Activated CD8-positive, alpha-beta memory T cell treated with anti-CD3 and anti-CD28 coated beads, Interleukin-2, amount 50 U/mL, for 24 hours (primary cell): ENCODE results near the gene SUV39H1.

Experiments used
- DNase-seq: peaks from one replicate; pipeline ENCODE4 v3.0.0-alpha.2; 2020; ENCODE audit errors: extremely low read depth

SUV39H1 gene

DNA sequence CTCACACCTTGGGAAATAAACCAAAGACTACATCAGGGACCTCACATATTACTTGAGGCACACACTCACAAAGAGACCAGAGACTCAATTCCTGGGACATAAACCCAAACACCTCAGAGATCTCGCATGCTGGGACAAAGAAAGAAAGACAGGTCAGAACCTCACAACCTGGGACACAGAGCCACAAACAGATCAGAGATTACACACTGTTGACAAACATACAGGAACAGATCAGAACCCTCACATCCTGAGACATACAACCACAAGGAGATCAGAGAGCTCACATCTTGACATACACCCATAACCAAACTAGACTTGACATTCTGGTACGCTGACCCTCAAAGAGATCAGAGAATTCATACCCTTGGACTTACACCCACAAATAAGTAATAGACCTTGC lies 17.3 kb downstream of the SUV39H1 start:
- no peak for DNase-seq

DNA sequence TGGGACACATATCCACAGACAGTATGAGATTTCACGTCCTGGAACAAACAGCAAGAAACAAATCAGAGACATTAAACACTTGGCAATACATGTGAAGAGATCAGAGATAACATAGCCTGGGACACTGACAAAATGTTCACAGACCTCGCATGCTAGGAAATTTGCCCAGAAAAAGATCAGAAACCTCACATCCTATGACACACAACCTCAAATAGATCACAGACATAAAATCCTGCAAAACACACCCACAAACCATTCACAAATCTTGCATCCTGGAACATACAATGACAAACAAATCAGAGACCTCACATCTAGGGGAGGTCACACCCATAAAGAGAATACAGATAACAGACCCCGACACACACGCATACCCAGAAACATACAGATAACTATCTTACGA lies 18.0 kb downstream of the SUV39H1 start:
- DNase-seq: no peak

DNA sequence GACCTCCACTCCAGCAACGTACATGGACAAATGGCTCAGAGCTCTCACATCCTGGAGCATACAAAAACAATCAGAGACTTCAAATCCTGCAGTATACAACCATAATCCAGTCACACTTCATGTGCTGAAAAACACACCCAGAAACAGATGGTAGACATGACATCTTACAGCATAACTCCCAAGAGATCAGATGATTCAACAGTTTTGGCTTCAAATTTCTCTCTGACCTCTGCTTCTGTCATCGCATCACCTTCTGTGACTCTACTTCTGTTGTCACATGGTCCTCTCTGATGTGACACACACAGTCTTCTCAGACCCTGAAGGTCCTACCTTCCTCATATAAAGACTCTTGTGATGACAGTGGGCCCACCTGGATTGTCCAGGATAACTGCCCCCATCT lies 18.5 kb downstream of the SUV39H1 start:
- DNase-seq: no peak

DNA sequence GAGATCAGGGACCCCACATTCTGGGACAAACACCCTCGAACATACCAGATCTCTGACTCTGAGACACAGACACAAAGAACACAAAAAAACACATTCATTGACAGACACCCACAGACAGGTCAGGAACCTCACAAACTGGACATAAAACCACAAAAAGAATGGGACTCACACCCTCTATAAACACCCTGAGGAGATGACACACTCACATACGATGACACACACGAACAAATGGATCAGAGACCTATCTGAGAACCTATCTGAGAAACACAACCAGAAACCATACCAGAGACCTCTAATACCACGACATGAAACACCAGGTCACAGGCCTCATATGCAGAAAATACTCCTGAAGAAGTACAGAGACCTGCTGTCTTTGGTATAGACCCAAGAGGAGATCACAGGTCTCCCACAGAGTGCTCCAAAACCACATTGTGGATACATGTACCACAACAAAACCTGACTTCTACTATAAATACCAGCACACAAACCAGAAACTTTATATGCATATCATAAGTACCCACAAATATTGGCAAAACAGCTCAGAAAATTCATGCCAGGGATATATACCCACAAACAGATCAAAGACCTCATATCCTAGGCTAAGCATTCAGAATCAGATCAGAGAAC lies 19.5 kb downstream of the SUV39H1 start:
- DNase-seq: no peak

DNA sequence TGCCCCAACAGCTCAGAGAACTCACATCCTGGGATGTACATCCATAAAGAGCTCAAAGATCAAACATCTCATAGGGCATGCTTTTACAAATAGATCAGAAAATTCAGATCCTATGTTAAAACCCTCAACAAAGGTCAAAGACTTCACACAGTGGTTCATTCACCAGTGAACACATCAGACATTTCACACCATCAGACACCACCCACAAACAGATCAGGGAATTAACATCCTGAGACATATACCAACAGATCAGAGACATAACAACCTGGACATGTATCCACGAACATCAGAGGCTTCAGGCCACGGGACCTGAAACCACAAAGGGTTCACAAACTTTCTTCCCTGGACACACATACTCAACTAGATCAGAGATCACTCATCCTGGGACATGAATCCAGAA lies 23.4 kb downstream of the SUV39H1 start:
- no peak for DNase-seq

DNA sequence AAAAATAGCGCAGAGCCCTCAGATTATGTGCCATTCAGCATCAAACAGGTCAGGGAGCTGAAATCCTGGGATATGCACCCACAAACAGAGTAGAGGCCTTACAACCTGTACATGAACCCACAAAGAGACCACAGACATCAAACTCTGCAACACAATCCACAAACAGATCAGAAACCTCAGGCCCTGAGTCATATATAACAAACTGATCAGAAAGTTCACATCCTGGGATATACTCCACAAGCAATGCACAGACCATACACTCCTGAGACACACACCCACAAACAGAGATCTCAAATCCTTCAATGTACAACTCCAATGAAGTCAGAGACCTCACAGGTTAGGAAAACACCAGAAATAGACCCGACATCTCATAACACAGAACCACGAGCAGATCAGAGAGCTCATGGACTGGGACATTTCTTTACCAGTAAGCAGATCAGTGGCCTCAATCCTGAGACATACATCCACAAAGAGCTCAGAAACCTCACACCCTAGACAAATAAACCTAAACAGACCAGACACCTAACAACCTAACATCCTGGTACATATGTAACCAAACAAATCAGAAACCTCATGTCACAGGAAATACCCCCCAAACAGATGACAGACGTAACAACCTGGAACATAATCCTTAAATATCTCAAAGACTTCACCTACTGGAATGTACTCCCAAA lies 24.2 kb downstream of the SUV39H1 start:
- DNase-seq: no peak

DNA sequence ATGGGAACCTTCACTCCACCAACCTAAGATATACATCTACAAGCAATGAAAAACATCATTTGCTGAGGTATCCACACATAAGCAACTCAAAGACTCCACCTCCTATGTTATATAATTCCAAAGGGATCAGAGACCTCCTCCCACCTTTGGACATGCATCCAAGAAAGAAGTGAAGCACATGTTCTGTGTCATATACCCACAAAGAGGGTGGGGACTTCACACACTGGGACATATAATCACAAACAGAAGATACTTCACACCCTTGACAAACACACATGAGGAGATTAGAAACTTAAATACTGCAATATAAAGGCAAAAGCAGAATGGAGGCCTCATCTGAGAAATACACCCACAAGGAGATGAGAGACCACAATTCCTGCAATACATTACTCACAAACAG lies 25.4 kb downstream of the SUV39H1 start:
- no peak for DNase-seq

DNA sequence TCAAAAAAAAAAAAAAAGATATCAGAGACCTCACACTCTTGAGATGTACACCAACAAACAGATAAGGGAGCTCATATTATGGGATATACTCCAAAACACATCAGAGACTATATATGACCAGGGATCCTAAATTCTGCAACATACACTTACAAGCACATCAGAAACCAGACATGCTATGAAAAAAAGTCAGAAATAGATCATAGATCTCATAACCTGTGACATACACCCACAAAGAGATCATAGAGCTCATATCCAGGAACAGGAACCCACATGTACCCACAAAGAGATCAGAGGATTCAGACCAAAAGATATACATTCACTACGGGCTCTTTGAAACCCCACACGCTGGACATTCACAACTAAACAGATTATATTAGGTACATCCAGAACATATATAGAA lies 30.1 kb downstream of the SUV39H1 start:
- no peak for DNase-seq

DNA sequence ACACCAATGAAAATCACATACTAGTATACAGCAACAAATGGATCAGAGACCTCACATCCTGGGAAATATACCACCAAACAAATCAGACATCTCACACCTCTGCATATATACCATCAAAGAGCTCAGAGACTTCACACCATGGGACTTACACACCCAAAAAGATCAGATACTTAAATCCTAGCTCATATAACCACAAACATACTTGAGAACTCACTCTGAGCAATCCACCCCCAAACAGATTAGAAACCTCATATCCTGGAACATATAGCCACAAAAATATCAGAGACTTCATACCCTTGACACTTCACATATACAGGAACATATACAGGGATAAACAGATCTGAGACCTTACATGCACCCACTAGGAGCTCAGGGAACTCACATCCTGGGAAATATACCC lies 32.1 kb downstream of the SUV39H1 start:
- DNase-seq: no peak

DNA sequence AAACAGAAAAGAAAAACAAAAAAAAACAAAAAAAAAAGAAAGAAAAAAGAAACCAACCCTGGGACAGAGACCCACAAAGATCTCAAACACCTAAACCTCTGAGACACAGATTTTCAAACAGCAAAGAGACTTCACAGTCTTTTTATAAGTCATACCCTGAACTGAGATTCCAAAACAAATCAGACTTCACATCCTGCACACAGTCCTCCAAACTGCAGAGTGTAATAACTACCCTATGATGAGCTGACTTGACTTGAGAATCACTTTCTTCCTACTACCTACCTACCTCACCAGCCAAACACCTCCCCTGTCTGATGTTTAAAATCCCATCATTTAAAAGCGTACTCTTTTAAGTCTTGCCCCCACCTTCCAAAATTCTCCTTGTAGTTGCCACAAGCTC lies 39.8 kb downstream of the SUV39H1 start:
- DNase-seq: no peak

DNA sequence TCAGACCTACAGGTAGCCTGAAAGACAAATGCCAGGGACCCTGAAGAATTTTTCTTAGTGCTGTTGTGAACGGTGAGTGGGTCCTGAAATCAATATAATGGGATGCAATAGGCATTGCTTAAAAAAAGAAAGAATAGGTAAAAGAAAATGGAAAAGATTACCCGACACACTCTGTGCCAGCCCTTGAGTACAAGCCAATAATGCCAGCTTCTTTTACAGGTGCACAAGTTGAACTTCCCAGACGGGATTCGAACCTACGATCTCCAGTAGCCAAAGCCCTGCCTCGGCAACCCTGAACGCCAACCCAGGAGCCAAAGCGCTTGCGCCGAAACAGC lies 40.3 kb downstream of the SUV39H1 start:
- DNase-seq: no peak

DNA sequence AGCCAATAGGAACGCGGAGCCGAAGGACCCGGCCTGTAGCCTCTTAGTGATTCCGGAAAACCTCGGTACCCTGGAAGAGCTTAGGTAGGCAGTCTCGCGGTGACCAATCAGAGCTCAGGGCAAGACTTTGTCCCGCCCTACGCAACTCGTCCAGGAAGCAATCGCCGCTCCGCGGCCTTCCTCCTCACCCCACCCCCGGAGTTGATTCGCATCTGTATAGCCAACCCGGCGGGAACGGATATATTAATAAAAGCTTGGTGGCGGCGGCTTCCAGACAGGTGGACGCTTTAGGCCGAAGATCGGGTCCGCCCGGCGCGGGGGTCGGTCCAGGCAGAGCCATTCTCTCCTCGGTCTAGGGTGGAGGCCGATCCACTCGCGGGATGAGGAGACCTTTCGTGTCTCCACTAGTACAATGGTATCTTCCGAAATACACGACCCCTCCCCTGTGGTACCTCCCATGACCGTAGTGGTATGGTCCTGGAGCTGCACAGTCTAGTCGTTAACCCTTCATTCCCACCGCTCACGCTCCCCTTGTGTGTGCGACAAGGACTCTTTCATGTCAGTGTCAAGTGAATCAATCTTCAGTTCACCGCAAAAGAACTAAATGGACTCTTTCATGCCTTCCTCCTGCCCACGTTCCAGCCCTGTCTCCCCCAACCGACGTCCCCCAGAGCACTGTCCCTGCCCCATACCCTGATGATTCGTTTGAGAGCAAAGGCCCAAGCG lies 40.8 kb downstream of the SUV39H1 start:
- peak; percentile 61 for DNase-seq

DNA sequence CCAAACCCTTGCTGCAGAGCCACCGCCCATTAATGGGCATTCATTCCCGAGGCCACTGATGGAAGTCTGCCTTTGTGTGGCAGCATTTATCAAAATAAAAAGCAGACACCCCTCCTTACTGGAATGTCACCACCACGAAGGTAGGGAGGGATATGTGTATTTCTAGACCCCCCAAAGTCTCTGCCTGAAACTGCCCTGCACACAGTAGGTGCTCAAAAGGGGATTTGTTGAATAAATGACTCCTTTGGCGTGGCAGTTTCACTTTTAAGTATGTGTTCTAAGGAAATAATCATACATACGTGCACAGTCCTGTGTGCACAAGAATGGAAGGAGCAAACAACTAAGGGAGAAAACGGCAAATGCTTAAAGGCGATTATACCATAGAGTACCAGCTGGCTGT lies 41.4 kb downstream of the SUV39H1 start:
- no peak for DNase-seq

DNA sequence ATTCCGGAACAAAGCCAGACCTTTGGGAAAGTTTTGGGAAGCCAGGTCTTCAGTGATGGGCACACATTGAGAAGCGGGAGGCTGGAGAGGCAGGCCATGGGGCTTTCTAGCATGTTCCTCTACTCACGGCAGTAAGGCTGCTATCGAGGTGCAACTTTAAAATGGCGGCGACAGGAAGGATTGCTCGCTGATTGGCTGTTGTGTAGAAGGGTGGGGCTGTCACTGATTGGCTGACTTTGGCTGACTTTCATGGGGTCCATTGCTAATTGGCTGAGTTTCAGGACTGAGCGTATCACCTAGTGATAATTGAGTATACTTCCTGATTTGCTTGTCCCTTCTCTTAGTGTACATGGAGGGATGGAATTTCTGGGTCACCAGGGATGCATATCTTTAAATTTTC lies 45.3 kb downstream of the SUV39H1 start:
- no peak for DNase-seq

DNA sequence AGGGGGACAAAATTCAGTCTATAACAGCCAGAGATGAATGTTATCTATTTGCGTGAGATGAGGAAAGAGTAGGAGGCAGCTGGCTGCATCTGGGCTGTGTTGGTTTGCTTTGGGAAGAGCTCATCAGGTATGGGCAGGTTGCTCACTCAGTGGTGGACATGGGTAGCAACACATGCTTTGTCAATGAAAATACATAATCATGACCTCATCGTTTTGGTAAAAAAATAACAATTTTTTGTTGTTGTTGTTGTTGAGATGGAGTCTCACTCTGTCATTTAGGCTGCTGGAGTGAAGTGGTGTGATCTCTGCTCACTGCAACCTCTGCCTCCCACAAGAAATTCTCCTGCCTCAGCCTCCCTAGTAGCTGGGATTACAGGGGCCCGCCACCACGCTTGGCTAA lies 48.7 kb downstream of the SUV39H1 start:
- no peak for DNase-seq

DNA sequence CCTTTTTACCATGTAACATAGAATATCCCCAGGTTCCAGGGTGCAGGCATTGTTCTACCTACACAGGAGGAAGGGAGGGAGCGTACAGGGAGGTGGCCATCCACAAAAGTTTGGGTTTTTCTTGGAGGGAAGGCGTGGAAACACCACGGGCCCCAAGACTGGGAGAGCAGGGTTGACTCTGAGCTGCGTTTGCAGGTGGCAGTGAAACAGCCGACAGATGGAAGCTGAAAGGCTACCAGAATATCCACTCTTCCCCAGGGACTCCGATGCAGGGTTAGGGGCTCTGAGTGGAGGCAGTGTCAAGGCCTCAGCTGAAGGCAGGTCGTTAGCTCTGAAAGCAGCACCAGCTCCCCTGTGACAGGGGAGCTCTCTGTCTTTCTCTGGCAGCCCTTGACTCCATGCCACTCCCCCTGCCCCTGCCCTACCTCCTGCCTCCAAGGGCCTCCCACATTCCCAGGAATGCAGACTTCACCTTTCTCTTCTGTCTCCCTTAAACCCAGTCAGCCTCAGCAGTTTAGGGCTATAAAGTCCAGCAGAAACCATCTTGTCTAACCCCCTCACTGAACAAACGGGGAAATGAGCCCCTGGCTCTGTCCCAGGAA lies 51.0 kb downstream of the SUV39H1 start:
- no peak for DNase-seq

DNA sequence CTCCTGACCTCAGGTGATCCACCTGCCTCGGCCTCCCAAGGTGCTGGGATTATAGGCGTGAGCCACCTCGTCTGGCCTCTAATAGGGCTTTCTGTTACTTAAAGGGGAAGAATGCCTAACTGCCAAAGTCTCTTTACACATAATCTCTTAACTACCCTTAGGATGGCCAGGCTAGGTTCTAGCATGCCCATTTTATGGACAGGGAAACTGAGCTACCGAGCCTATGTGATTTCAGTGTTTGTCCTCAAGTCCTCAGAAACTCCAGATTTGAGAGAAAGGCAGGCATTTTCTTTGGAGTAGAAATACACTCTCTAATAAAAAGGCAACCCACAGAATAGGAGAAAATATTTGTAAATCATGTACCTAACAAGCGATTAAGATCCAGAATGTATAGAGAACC lies 52.6 kb downstream of the SUV39H1 start:
- no peak for DNase-seq

DNA sequence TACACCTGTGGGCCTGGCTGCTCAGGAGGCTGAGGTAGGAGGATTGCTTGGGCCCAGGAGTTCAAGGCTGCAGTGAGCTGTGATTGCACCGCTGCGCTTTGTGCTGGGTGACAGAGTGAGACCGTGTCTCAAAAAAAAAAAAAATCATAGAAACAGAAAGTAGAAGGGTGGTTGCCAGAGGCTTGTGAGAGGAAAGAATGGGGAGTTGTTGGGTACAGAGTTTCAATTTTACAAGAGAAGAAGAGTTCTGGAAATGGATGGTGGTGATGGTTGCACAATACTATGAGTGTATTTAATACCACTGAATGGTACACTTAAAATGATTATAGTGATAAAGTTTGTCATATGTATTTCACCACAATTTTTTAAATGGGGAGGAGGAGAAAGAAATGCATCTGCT lies 54.8 kb downstream of the SUV39H1 start:
- no peak for DNase-seq

DNA sequence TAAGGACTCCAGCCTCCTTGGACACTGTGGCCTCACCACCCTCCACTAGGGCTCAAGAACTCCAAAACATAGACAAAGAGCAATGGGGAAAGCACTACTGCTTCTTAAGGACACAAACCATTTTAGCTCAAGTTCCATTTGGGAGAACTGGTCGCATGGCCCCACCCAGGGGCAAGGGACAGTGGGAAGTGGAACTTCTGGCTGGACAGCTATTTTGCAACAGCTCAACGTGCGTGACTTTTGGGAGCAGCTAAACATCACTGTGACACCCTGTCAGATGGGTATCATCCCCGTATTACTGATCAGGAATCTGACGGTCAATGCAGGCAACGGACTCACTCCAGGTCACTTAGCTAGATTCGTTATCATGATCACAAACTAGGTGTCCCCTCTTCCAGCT lies 56.0 kb downstream of the SUV39H1 start:
- DNase-seq: no peak

DNA sequence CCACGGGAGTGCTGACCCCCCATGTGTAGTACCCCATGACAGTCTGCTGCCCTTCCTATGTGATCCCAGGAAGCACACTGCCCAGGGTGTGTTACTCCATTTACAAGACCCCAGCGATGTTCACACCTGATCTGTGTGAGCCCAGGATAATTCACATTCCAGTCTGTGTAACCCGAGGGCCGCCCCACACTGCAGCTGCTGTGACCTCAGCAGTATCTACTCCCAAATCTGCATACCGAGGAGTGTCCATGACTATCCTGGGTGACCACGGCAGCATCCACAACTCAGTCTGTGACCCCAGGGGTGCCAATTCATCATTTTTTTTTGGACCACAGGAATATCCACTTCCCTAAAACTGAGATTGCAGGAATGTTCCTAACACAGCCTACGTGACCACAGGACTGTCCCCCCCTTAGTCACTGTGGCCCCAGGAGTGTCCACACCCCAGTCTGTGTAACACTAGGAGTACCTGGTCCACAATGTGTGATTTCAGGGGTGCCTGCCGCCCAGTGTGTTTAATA lies 57.2 kb downstream of the SUV39H1 start:
- DNase-seq: no peak

DNA sequence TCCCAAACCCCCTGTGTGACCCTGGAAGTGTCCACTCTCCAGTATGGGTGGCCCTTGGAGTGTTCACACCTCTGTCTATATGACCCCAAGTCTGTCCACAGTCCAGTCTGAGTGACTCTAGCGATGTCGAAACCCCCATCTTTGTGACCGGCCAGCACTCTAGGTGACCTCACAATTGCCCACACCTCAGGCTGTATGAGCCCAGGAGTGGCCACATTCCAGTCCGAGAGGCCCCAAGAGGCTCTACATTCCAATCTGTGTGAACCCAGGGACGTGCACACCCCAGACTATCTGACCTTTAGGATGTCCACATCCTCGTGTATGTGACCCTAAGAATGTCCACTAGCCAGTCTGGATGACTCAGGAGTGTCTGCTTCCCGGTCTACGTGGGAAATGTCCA lies 57.7 kb downstream of the SUV39H1 start:
- DNase-seq: no peak
